ENCODE data around the gene IL1R2.
A peak's percentile ranks its signal among the peaks of the same experiment; 100 is the strongest.

IL1R2 gene

GRCh38 chr2:101972621-101973434 is 18.9 kb upstream of the IL1R2 start:
- DNase-seq (ENCODE audit: extremely low read depth in 1 of 2, low read depth in 1 of 2): no peak

GRCh38 chr2:101974663-101975062 is 17.1 kb upstream of the IL1R2 start:
- no peak for DNase-seq (ENCODE audit: extremely low read depth in 1 of 2, low read depth in 1 of 2)

- no peak for DNase-seq (ENCODE audit: extremely low read depth in 1 of 2, low read depth in 1 of 2)
These were observed 16.4 kb upstream of the IL1R2 start for GRCh38 chr2:101975171-101975870.

- no peak for DNase-seq (ENCODE audit: extremely low read depth in 1 of 2, low read depth in 1 of 2)
These were observed 14.9 kb upstream of the IL1R2 start for GRCh38 chr2:101976891-101977290.

- DNase-seq (ENCODE audit: extremely low read depth in 1 of 2, low read depth in 1 of 2): no peak
These were observed 11.4 kb upstream of the IL1R2 start for GRCh38 chr2:101980368-101980767.

GRCh38 chr2:101981066-101981465 is 10.7 kb upstream of the IL1R2 start:
- DNase-seq (ENCODE audit: extremely low read depth in 1 of 2, low read depth in 1 of 2): no peak

GRCh38 chr2:101981504-101981903 is 10.3 kb upstream of the IL1R2 start:
- DNase-seq (ENCODE audit: extremely low read depth in 1 of 2, low read depth in 1 of 2): peak in 1 of 2 donors; percentile 0

- no peak for DNase-seq (ENCODE audit: extremely low read depth in 1 of 2, low read depth in 1 of 2)
These were observed 9.2 kb upstream of the IL1R2 start for GRCh38 chr2:101982495-101983029.

GRCh38 chr2:101983486-101983885 is 8.3 kb upstream of the IL1R2 start:
- DNase-seq (ENCODE audit: extremely low read depth in 1 of 2, low read depth in 1 of 2): no peak

GRCh38 chr2:101983928-101984327 is 7.8 kb upstream of the IL1R2 start:
- DNase-seq (ENCODE audit: extremely low read depth in 1 of 2, low read depth in 1 of 2): no peak

GRCh38 chr2:101984656-101985055 is 7.1 kb upstream of the IL1R2 start:
- no peak for DNase-seq (ENCODE audit: extremely low read depth in 1 of 2, low read depth in 1 of 2)

GRCh38 chr2:101985101-101985792 is 6.5 kb upstream of the IL1R2 start:
- DNase-seq (ENCODE audit: extremely low read depth in 1 of 2, low read depth in 1 of 2): no peak

GRCh38 chr2:101985793-101986164 is 6.0 kb upstream of the IL1R2 start:
- no peak for DNase-seq (ENCODE audit: extremely low read depth in 1 of 2, low read depth in 1 of 2)

- no peak for DNase-seq (ENCODE audit: extremely low read depth in 1 of 2, low read depth in 1 of 2)
These were observed 5.4 kb upstream of the IL1R2 start for GRCh38 chr2:101986376-101986775.

GRCh38 chr2:101986804-101987740 is 4.7 kb upstream of the IL1R2 start:
- no peak for DNase-seq (ENCODE audit: extremely low read depth in 1 of 2, low read depth in 1 of 2)

- no peak for DNase-seq (ENCODE audit: extremely low read depth in 1 of 2, low read depth in 1 of 2)
These were observed 3.9 kb upstream of the IL1R2 start for GRCh38 chr2:101987832-101988231.

- no peak for DNase-seq (ENCODE audit: extremely low read depth in 1 of 2, low read depth in 1 of 2)
These were observed 3.2 kb upstream of the IL1R2 start for GRCh38 chr2:101988541-101988940.

- DNase-seq (ENCODE audit: extremely low read depth in 1 of 2, low read depth in 1 of 2): no peak
These were observed 1.9 kb upstream of the IL1R2 start for GRCh38 chr2:101989740-101990460.

GRCh38 chr2:101993772-101994171 is 2.0 kb downstream of the IL1R2 start:
- DNase-seq (ENCODE audit: extremely low read depth in 1 of 2, low read depth in 1 of 2): no peak

- no peak for DNase-seq (ENCODE audit: extremely low read depth in 1 of 2, low read depth in 1 of 2)
These were observed 3.3 kb downstream of the IL1R2 start for GRCh38 chr2:101995019-101995418.
